GM21786 (cell line): ENCODE data around the gene PSMD6.
A peak's percentile ranks its signal among the peaks of the same experiment; 100 is the strongest.

Experiments
- ATAC-seq: cut with Tn5 transposase; IDR thresholded peaks from one replicate; pipeline ENCODE4 v1.9.1; 2021; ENCODE audit not compliant: unreplicated experiment

The PSMD6 gene

GRCh38 chr3:64046996-64047594 is 23.8 kb upstream of the PSMD6 start:
- no peak for ATAC-seq

DNA sequence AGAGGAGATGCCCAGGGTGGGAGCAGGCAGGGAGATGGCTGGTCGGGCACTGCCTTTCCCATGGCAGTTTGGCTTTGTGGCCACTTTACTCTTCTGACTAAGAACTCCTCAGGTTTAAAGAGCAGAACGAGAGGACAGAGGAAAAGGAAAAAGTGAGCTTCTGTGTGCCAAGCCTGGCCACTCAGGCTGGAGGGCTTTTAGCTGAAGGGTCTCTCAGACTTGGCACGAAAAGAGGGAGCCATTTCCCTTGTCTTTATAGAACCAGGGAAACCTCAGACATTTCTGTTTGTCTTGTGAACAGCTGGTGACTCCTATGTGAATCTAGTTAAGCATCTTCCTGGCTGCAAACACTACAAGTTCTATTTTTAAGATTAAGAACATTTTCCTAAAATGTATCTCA is 23.3 kb upstream of the PSMD6 start:
- ATAC-seq = no peak

DNA sequence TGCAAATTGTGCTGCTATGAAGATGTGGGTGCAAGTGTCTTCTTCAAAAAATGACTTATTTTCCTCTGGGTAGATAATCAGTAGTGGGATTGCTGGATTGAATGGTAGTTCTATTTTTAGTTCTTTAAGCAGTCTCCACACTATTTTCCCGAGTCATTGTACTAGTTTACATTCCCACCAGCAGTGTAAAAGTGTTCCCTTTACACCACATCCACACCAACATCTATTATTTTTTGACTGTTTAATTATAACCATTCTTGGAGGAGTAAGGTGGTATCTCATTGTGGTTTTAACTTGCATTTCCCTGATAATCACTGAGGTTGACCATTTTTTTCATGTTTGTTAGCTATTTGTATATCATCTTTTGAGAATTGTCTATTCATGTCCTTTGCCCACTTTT is 19.7 kb upstream of the PSMD6 start:
- no peak for ATAC-seq

DNA sequence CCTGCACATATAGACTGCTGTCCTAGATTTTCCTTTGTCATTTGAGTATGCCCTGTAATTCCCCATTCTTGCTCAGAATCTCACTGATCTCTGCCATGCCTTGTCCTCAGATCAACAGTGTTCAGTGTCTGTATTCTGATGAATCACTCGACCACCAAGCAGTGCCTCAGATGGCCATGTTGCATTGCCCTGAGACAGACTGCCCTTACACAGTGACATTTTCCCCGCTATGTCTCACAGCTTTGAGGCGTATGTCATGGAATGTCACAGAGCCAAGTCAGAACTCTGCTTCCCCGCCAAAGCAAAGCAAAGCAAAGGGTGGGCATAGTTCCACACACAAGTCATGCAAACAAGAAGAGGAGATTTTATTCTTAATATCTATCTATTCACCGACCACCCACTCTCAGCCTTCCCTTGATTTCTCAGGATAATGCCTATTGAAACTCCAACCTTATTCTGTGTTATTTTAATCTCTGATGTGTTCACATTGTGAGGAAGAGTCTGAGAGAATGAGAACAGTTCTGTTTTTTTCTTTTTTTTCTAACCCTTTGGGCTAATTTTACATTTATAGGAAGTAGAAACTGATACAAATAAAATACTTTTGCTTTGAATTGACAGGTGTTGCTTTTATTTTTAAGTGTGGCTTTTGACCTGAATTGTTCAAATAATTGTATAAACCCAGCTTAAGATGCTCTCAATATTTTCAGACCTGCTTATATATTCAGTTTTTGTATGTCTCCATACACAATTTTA is 16.9 kb upstream of the PSMD6 start:
- no peak for ATAC-seq

DNA sequence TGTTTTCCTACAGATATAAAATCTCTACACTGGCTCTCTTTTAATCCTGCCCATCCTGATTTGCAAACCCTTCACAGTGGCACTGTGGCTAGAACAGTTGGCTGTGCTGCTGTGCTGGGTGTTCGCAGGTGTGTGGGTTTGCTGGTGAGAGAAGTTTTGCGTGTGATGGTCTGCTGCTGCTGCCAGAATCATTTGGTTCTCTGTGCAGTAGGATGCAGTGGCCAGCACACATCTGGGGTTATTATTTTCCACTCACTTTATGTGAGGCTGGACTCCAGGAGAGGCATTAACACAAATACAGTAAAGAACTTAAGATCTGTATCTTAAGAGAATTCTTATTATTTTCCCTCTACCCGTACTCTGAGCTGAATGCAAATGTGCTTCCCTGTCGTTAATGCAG is 16.0 kb upstream of the PSMD6 start:
- ATAC-seq = no peak

DNA sequence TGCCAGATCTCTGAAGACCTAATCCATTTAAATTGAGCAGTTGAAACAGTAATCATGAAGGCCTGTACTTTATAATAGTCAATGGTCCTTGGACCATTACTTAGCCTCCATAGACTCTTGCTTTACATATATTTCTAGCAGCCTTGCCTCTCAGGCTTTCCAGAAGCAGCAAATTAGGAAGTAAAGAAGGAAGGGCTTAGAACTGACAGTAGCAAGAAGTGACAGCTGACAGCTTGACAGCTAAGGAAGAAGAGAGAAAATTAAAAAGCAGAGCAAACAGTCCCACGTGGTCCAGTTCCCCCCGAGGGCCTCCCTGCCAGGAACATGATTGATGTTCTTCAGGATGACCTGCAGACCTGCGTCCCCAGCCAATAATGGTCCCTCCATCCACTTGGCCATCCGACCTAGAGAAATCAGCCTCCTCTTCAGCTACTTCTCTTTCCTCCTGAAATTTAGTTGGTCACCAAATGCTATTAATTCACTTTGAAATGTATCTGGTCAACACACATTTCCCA is 15.0 kb upstream of the PSMD6 start:
- no peak for ATAC-seq

DNA sequence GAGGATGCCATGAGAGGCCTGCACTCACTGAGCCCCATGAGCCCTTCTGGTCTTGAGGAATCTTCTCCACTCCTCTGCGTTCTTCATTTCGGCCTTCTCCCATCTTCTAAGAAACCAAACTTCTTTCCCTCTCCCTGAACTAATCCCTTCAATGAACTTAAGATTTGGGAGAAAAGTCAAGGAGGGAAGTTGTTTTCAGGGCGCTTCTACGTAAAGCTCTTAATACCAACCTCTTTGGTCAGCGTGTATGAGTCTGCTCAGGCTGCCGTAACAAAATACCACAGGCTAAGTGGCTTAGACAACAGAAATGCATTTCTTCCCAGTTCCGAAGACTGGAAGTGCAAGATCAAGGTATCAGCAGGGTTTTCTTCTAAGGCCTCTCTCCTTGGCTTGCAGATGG is 13.8 kb upstream of the PSMD6 start:
- ATAC-seq = no peak

GRCh38 chr3:64033069-64033468 is 9.8 kb upstream of the PSMD6 start:
- no peak for ATAC-seq

DNA sequence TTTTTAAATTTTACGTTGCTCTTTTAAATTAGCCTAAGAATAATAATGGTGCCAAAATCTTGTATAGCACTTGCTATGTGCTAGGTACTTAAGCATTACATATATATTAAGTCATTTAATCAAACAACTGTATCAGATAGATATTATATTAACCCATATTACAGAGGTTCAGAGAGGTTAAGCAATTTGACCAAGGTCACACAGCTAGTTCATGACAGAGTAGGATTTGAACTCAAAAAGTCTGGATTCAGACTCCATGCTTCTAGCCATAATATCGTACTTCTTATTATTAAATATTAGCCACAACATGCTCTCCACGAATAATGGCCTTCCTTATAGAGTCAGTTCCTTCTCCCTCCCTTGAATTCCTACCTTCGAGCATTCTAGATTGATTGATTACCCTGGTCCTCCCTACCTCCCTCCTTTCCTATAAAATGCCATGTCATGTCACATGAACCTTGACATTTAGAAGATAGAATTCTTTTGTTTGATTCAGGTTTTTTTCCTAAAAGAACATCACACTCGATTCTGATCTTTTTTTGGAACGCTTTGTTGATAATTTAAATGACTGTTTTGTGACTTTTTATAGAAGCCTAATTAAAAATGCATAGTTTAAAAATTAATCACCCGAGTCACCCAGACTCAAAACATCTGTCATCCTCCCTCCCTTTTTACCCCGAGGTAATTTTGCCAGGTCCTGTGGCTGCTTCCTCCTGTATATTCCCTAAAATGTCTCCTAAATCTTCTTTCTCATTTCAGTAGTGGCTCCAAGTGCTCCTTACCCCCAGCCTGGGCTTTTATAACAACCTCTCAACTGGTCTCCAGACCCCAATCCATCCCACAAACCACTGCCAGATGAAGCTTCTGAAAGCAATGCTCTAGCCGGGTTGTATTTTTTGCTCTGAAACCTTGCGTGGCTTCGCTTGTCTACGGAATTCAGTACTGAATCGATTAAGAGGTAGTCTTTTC is 8.5 kb upstream of the PSMD6 start:
- ATAC-seq = no peak

DNA sequence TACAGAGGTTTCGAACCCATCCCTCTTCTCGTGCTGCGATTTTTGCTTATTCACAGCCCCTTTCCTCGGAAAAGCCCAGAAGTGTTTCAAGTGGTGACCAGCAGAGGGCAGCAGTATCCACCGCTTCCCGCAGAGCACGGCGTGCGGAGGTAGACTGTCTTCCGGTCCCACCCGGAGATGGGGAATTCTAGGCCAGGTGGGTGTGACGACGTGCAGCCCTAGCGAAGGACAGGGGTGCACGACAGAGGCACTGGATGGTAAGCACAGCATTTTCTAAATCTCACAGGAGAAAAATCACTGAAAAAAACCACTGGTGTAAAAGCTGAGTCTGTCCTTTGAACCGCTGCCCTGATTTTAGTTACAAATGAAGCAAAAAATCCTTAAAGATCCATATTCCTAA is 7.4 kb upstream of the PSMD6 start:
- ATAC-seq = peak; percentile 94

DNA sequence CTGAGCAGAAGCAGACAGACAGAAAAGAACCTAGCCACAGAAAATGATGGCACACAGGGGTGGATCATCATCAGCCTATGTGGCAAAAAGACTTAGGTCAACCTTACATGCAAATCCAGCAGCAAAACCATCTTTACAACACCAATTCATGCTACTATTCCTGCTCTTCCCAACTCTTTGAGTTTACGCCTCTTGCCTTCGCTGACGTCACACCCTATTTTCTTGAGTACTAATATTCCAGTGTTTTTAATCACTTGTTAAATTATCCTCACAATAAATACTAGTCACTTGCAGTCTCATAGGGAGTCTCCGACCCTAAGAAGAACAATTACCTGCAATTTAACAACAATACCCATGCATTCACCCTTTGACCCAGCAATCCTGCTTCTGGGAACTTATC is 6.0 kb upstream of the PSMD6 start:
- no peak for ATAC-seq

- ATAC-seq = no peak
Measured at GRCh38 chr3:64028754-64029153, 5.5 kb upstream of the PSMD6 start.

GRCh38 chr3:64027658-64028057 is 4.4 kb upstream of the PSMD6 start:
- ATAC-seq = no peak

DNA sequence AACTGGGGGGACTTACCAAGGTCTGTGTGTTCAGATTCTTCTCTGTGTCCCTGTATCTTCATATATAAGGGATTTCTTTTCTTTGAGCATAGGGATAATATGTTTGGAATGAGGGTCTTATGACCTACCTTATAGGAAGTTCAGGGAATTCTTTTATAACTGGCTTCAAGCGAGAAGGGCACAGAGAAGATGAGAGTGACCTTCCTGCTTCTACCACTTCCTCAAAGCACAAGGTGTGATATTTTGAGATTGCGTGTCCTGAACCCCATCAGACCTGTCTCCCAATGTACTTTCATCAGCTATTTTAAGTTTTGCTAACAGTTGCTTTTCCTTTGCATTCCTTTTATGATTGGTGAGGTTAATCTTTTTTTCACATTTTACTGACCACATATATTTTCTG is 3.1 kb upstream of the PSMD6 start:
- no peak for ATAC-seq

DNA sequence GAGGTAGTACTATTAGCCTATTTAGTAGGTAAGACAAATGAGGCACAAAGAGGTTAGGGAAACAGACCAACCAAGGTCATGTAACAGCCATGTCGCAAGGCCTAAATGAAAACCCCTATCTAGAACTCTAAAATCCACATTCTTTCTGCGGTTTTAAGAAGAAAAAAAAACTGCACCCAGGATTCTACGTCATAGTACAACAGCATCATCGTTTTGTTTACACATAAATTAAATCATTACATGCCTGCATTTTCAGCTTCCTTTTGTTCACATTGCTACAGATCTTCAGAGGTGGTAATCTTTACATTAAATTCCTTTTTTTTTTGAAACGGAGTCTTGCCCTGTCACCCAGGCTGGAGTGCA is 548 bp upstream of the PSMD6 start:
- no peak for ATAC-seq

DNA sequence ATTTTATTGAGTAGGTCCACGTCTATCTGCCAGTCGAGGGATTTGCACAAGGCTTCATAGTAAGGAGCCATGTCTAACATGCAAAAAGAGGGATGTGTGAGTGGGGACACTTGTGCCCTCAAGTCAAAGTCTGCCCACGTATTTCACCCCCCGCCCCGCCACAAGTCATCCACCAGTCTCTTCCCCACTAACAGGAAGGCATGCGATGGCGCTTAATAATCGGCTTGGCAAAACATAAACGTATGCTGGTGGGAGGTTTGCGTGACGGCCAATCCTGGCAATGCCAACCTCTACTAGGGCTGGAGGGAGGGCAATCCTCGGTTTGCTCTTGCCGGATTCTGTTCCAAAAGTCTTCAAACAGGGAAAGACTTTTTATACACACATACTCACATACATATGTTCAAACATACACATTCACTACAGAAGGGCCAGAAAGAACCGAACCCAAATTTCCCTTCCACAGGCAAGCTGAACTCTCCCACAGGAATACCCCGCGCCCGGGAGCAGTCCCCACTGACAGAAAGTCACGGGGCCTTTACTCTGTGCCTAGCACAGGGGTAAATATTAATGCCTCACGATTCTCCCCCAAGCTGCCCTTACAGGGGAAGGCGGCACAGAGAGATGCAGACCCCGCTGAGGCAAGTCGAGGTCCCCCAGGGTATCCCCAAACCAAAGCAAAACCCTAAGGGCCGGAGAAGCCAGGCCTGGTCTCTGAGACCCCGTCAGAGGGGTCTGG is 675 bp downstream of the PSMD6 start:
- no peak for ATAC-seq

DNA sequence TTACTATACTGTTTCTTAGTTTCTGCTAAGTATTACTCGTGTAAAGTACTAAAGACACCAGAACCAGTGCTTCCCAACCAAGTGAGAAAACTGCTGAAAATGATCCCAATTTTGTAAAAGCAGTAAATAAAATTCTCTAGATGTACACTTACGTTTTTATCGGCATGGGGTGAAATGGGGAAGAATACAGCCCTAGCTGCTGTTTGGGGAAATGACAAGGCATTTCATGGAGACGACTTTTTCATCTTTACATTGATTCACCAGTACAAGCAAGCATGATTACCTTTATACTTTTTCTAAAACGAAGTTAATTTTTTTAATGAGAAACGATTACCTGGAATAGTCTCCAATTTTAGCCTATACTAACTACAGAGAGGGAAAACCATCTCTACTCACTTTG is 1.4 kb downstream of the PSMD6 start:
- ATAC-seq = no peak

- no peak for ATAC-seq
Measured at GRCh38 chr3:64019879-64020278, 3.4 kb downstream of the PSMD6 start.

GRCh38 chr3:64019271-64019670 is 4.0 kb downstream of the PSMD6 start:
- no peak for ATAC-seq

DNA sequence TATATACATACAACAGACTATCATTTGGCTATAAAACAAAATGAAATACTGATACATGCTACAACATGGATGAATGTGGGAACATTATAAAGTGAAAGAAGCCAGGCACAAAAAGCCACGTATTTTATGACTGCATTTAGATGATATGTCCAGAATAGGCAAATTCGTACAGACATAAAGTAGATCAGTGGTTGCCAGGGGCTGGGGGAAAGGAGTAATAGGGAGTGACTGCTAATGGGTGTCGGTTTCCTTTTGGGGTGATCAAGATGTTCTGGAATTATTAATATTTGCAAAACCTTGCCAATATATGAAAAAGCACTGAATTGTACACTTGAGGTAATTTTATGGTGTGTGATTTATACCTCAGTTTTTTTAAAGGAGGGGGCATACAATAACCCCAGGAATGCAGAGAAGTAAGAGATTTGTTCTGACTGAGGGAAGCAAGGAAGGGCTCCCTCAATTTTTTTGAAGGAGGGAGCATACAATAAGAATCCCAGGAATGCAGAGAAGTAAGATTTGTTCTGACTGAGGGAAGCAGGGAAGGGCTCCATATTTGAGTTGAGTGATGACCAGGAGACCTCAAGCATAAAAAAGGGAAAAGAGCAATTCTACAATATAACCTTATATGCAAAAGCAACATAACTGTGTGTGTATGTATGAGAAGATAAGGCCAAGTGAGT is 6.2 kb downstream of the PSMD6 start:
- ATAC-seq = no peak
